K562 (cell line): ENCODE data around the gene KIAA1614. TPM values are rescaled to one million over a fixed set of nuclear protein-coding genes. Genes with fewer than 3 reads are reported as not detected.

ENCODE experiments used
- BRCA1 ChIP-seq, 2 experiments: fragments of 450-650 bp in 1 of 2; sonication (generic) in 1 of 2; formaldehyde crosslinking in 1 of 2; IDR thresholded peaks; 2 replicates each; pipeline versions ENCODE4 v1.5.0 to v1.6.1; 2017 to 2020; ENCODE audit warnings: mild to moderate bottlenecking in 1 of 2, missing genetic modification reagents in 1 of 2
- CBX5 ChIP-seq: IDR thresholded peaks from 2 replicates; pipeline ENCODE4 v1.6.1; 2014; ENCODE audit warnings: low read depth, borderline replicate concordance
- ELF1 ChIP-seq: fragments of 200-800 bp; sonication (Bioruptor generic); IDR thresholded peaks from 2 replicates; pipeline ENCODE4 v1.6.1; 2016; ENCODE audit warnings: missing genetic modification characterization, missing compliant biosample characterization
- ELK1 ChIP-seq: sonication (generic); formaldehyde crosslinking; IDR thresholded peaks from 2 replicates; pipeline ENCODE4 v1.8.1; 2022; ENCODE audit warnings: missing genetic modification reagents
- ETV5 ChIP-seq: sonication (generic); formaldehyde crosslinking; IDR thresholded peaks from 2 replicates; pipeline ENCODE4 v1.4.0; 2020; ENCODE audit warnings: low read depth, mild to moderate bottlenecking, missing genetic modification reagents
- MIER1 ChIP-seq: fragments of 450-650 bp; IDR thresholded peaks from 2 replicates; pipeline ENCODE4 v1.6.1; 2016; ENCODE audit warnings: antibody characterized with exemption, mild to moderate bottlenecking, low read depth
- NFIC ChIP-seq: fragments of 450-650 bp; IDR thresholded peaks from 2 replicates; pipeline ENCODE4 v1.6.1; 2017; ENCODE audit warnings: mild to moderate bottlenecking, inconsistent platforms
- NR2F6 ChIP-seq: fragments of 450-650 bp; formaldehyde crosslinking; IDR thresholded peaks from 2 replicates; pipeline ENCODE4 v1.4.0; 2020; ENCODE audit warnings: mild to moderate bottlenecking
- PATZ1 ChIP-seq: fragments of 250-450 bp; sonication (Bioruptor Pico); IDR thresholded peaks from 2 replicates; pipeline ENCODE4 v1.5.0; 2020; ENCODE audit warnings: mild to moderate bottlenecking, borderline replicate concordance
- PHTF2 ChIP-seq: fragments of 250-450 bp; sonication (Bioruptor Pico); IDR thresholded peaks from 2 replicates; pipeline ENCODE4 v1.5.0; 2021; ENCODE audit warnings: mild to moderate bottlenecking
- PTBP1 ChIP-seq: fragments of 200-400 bp; formaldehyde crosslinking; IDR thresholded peaks from 2 replicates; pipeline ENCODE4 v1.6.1; 2017; ENCODE audit warnings: low read depth, low read length
- RB1 ChIP-seq: fragments of 450-650 bp; IDR thresholded peaks from 2 replicates; pipeline ENCODE4 v1.6.1; 2017; ENCODE audit warnings: low read depth, mild to moderate bottlenecking
- WHSC1 ChIP-seq: IDR thresholded peaks from one replicate; pipeline ENCODE4 v1.6.1; 2012; ENCODE audit warnings: low read length, control low read depth, inconsistent platforms
- XRCC3 ChIP-seq: fragments of 450-650 bp; IDR thresholded peaks from 2 replicates; pipeline ENCODE4 v1.6.1; 2017; ENCODE audit warnings: mild to moderate bottlenecking, moderate library complexity
- ZBTB12 ChIP-seq: fragments of 250-450 bp; sonication (Bioruptor Pico); IDR thresholded peaks from 2 replicates; pipeline ENCODE4 v1.4.0; 2020
- ZNF407 ChIP-seq: fragments of 450-650 bp; IDR thresholded peaks from 2 replicates; pipeline ENCODE4 v1.6.1; 2016; ENCODE audit warnings: low read depth
- ZNF644 ChIP-seq: fragments of 200-800 bp; sonication (Bioruptor generic); IDR thresholded peaks from 2 replicates; pipeline ENCODE4 v1.6.1; 2016; ENCODE audit warnings: low read depth, missing genetic modification characterization, missing compliant biosample characterization
- polyA plus RNA-seq, 8 experiments: library from polyadenylated mRNA; depleted of rRNA in 4 of 8; stranded (reverse) in 5 of 8; unstranded in 3 of 8; fragments of >200 nt; fragmentation: Nextera tagmentation in 2 of 8; fragmentation: Illumina TruSeq in 1 of 8; extraction: Ambion mirVana in 2 of 8; extraction: Trizol in 1 of 8; gene quantifications; 2 replicates each; pipeline versions ENCODE4 v1.2.1 to v1.2.3, GENCODE V29; 2011 to 2014; ENCODE audit warnings: inconsistent platforms in 1 of 8, missing spikeins in 1 of 8
- total RNA-seq, 7 experiments: library from RNA; depleted of rRNA in 6 of 7; stranded (reverse); fragments of >200 nt in 6 of 7; fragmentation: Illumina TruSeq in 2 of 7; extraction: Trizol in 2 of 7; gene quantifications; 2 replicates each; pipeline versions ENCODE4 v1.2.1 to v1.2.3, GENCODE V29; 2011 to 2021; ENCODE audit warnings: low replicate concordance in 1 of 7

Gene KIAA1614
- total and polyA plus RNA-seq, 9 of the 15 experiments (the other 6 are each of a cell fraction or from before 2014, with no cell fraction given) = 0.01 to 1.1 (median 0.15) TPM; not detected in 1

- no peak for TF ChIP-seq ZNF407
- no peak for TF ChIP-seq XRCC3
- TF ChIP-seq PTBP1 = no peak
- TF ChIP-seq ELK1 (CRISPR knock-in tag) = no peak
- no peak for TF ChIP-seq PHTF2
- TF ChIP-seq NFIC = peak; percentile 81
- TF ChIP-seq ELF1 (tag) = no peak
- no peak for TF ChIP-seq WHSC1
- no peak for TF ChIP-seq PATZ1 (CRISPR knock-in tag)
- peak; percentile 61; the same call in 1 of the 2 replicates for TF ChIP-seq ETV5 (CRISPR knock-in tag)
- no peak for TF ChIP-seq MIER1
- no peak for TF ChIP-seq ZNF644 (tag)
- TF ChIP-seq ZBTB12 (CRISPR knock-in tag) = no peak
- TF ChIP-seq BRCA1 (IDR thresholded peaks at IDR 0.05) = no peak
- TF ChIP-seq BRCA1 (CRISPR knock-in tag; IDR thresholded peaks at IDR 0.05) = no peak
- no peak for TF ChIP-seq CBX5
- TF ChIP-seq NR2F6 = no peak
- TF ChIP-seq RB1 = peak; percentile 73; the same call in 1 of the 2 replicates
Observed at GRCh38 chr1:180933141-180933540, 20.4 kb downstream of the KIAA1614 start (continued).
